HG03442 (cell line): Measurements from ENCODE around the gene TMEM63A.
"Not testable (repeated sequence)": the region's sequence is repeated elsewhere in the genome, so short reads cannot be mapped to it uniquely, and the experiment has no call there.

Source experiments
- ATAC-seq: cut with Tn5 transposase; IDR thresholded peaks from one replicate; pipeline ENCODE4 v1.9.1; 2021; ENCODE audit warnings: mild to moderate bottlenecking, moderate library complexity; ENCODE audit not compliant: unreplicated experiment

The TMEM63A gene

GRCh38 chr1:225881959-225882693 is at the start of gene TMEM63A:
Gene TMEM63A, minus strand, starts transcription at chr1:225882380. Its CDS starts 4,800 bp downstream, at chr1:225877580.
- ATAC-seq, result peak; percentile 66

GRCh38 chr1:225931270-225932136 is 49.3 kb upstream of the TMEM63A start:
- no peak for ATAC-seq

GRCh38 chr1:225930566-225930965 is 48.4 kb upstream of the TMEM63A start:
- no peak for ATAC-seq

- not testable (repeated sequence) for ATAC-seq
Measured at GRCh38 chr1:225929462-225929861, 47.3 kb upstream of the TMEM63A start.

GRCh38 chr1:225928186-225929175 is 46.3 kb upstream of the TMEM63A start:
- ATAC-seq, result no peak

GRCh38 chr1:225926551-225927113 is 44.5 kb upstream of the TMEM63A start:
- no peak for ATAC-seq

- ATAC-seq, result peak; percentile 95
Measured at GRCh38 chr1:225923692-225924555, 41.7 kb upstream of the TMEM63A start, which contains the start of gene PYCR2. Gene PYCR2, minus strand, starts transcription at chr1:225924250. Its CDS starts 140 bp downstream, at chr1:225924110.

- no peak for ATAC-seq
Measured at GRCh38 chr1:225923381-225923691, 41.2 kb upstream of the TMEM63A start.

GRCh38 chr1:225921734-225922709 is 39.8 kb upstream of the TMEM63A start:
- ATAC-seq, result no peak

- ATAC-seq, result no peak
Measured at GRCh38 chr1:225919906-225920305, 37.7 kb upstream of the TMEM63A start.

- ATAC-seq, result no peak
Measured at GRCh38 chr1:225918280-225918679, 36.1 kb upstream of the TMEM63A start.

GRCh38 chr1:225917536-225917935 is 35.4 kb upstream of the TMEM63A start:
- no peak for ATAC-seq

- ATAC-seq, result no peak
Measured at GRCh38 chr1:225917101-225917500, 34.9 kb upstream of the TMEM63A start.

- no peak for ATAC-seq
Measured at GRCh38 chr1:225915538-225915991, 33.4 kb upstream of the TMEM63A start.

- no peak for ATAC-seq
Measured at GRCh38 chr1:225914947-225915346, 32.8 kb upstream of the TMEM63A start.

- ATAC-seq, result no peak
Measured at GRCh38 chr1:225914391-225914790, 32.2 kb upstream of the TMEM63A start.

- peak; percentile 83 for ATAC-seq
Measured at GRCh38 chr1:225911191-225912130, 29.3 kb upstream of the TMEM63A start.
